Mucosa of descending colon (tissue), 3 donors: ENCODE measurements around the gene NDUFB2. TPM values are rescaled to one million over a fixed set of nuclear protein-coding genes. Genes with fewer than 3 reads are reported as not detected.

Source experiments
- ATAC-seq: fragments of 200-7000 bp; cut with Tn5 transposase; one replicate; pipeline ENCODE4 v1.9.1; 2020; ENCODE audit warnings: mild to moderate bottlenecking, moderate library complexity
- DNase-seq, 3 donors: peaks; one replicate each; pipeline ENCODE4 v3.0.0-alpha.2; 2020
- H3K36me3 ChIP-seq: fragments of 200-600 bp; one replicate; pipeline ENCODE4 v1.8.0; 2021; ENCODE audit warnings: low read depth, mild to moderate bottlenecking
- H3K4me1 ChIP-seq: fragments of 200-600 bp; one replicate; pipeline ENCODE4 v1.8.0; 2021; ENCODE audit warnings: low read depth, mild to moderate bottlenecking
- H3K4me3 ChIP-seq: fragments of 200-600 bp; one replicate; pipeline ENCODE4 v1.8.0; 2021; ENCODE audit warnings: mild to moderate bottlenecking
- H3K9me3 ChIP-seq: fragments of 200-600 bp; one replicate; pipeline ENCODE4 v1.8.0; 2021; ENCODE audit warnings: mild to moderate bottlenecking
- CTCF ChIP-seq: fragments of 200-600 bp; IDR thresholded peaks from one replicate; pipeline ENCODE4 v1.8.0; 2022; ENCODE audit warnings: antibody characterized with exemption, mild to moderate bottlenecking
- intact Hi-C, 2 donors: fragments of 100-400 bp; cut with DNase I in 1 of 2; cut with micrococcal nuclease in 1 of 2; formaldehyde crosslinking; loops; one replicate each; pipeline versions ENCODE4 v1.11.0 to v1.11.1; 2022; cut with DNase I, micrococcal nuclease
- total RNA-seq, 3 donors: library from RNA; stranded (reverse); fragmentation: NEBNext Ultra II Directional in 2 of 3; extraction: Animal tissue kit (Norgen Biotek cat#: 25700) in 2 of 3; gene quantifications; one replicate each; pipeline versions ENCODE4 v1.2.1 to v1.2.4, GENCODE V29; 2021 to 2023
- donor health status: DM: no; HTN: no; CAD: no; lungs with moderate emphysema.
- donor health status: DM: no; HTN: no; CAD: no.
- donor health status: DM: no; HTN: yes; CAD: no.

NDUFB2 gene
- total RNA-seq, 3 donors from 2014 or later: 209 to 226 (median 210) TPM

DNA sequence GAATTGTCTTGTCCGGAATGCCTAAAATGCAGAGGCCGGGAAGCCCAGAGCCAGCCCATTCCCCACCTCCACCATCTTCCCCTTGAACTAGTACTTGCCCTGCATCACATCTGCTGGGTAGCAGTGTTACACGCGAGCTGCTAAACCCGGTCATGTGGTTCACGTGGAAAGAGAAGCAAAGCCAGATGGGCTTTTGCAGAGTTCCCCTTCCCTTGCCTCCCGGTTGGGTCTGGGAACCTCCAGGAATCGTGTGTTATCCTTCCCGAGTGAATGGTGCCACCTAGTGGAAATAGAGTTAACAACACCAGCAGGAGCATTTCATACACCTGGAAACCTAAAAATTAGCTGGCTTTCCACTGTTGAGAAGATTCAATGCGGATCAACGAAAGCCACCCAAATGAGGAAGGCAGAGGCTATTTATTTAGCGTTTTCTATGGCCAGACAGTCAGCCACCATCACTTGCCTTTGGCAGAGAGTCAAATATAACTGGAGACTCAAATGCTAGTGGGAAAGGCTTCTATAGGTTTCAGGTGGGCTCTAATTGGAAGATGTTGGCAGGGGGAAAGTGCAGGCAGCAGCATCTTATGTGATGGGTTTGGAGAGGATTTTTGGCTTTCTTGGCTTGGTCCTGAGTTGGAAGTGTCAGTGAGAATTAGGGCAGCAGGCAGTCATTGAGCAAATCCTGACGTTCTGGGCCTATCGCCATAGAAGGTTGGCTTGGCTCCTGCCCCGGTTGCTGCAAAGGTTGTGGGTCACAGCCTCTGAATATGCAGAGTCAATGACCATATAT lies 43.0 kb upstream of the NDUFB2 start:
- peak in 2 of 3 donors; percentile 47 to 80 for DNase-seq
- intact Hi-C loops: loop anchor here (5.0 kb wide), 1 partner anchor 136 kb away; no protein-coding TSS in a partner anchor
- ATAC-seq: peak; percentile 75
- Histone ChIP-seq H3K9me3 (no peaks in the 10 kb centered on the region), H3K36me3 (no peaks in the 10 kb centered on the region), H3K4me1 (peaks cover 15% of the 10 kb centered on the region), H3K4me3 (no peak overlapping the region)
- TF ChIP-seq CTCF: peak; percentile 56

DNA sequence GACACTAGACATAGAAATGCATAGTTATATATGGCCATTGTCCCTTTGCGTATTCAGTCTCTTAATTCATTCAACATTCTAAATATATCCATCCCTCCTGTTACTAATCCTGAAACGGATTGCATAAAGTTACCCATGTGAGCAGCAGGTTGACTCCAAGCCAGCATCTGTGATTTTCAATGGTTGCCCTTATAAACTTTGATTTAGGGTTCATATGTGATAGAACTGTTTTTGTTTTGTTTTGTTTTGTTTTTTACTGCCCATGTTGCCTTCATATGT lies 42.5 kb upstream of the NDUFB2 start:
- Histone ChIP-seq H3K4me3 (no peak overlapping the region), H3K9me3 (no peaks in the 10 kb centered on the region), H3K4me1 (peaks cover 15% of the 10 kb centered on the region), H3K36me3 (no peaks in the 10 kb centered on the region)
- no peak for TF ChIP-seq CTCF
- no peak for ATAC-seq
- intact Hi-C loops: loop anchor here (5.0 kb wide), 1 partner anchor 137 kb away; no protein-coding TSS in a partner anchor
- DNase-seq: no peak

DNA sequence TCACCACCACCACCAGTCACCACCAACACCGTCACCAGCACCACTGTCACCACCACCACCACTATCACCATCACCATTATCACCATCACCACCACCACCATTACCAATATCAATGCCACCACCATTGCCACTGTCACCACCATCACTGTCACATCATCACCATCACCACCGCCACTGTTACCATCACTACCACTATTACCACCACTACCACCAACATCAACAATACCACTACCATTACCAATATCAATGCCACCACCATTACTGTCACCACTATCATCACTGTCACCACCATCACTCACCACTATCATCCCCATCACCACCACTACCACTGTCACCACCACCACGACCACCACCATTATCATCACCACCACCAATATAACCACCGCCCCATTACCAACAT lies 41.8 kb upstream of the NDUFB2 start:
- no peaks in the 10 kb centered on the region for H3K36me3 ChIP-seq
- ATAC-seq: no peak
- TF ChIP-seq CTCF: no peak
- intact Hi-C loops: loop anchor here (5.0 kb wide), 1 partner anchor 137 kb away; no protein-coding TSS in a partner anchor
- no peaks in the 10 kb centered on the region for H3K9me3 ChIP-seq
- H3K4me3 ChIP-seq: no peak overlapping the region
- DNase-seq: no peak
- H3K4me1 ChIP-seq: peaks cover 15% of the 10 kb centered on the region

DNA sequence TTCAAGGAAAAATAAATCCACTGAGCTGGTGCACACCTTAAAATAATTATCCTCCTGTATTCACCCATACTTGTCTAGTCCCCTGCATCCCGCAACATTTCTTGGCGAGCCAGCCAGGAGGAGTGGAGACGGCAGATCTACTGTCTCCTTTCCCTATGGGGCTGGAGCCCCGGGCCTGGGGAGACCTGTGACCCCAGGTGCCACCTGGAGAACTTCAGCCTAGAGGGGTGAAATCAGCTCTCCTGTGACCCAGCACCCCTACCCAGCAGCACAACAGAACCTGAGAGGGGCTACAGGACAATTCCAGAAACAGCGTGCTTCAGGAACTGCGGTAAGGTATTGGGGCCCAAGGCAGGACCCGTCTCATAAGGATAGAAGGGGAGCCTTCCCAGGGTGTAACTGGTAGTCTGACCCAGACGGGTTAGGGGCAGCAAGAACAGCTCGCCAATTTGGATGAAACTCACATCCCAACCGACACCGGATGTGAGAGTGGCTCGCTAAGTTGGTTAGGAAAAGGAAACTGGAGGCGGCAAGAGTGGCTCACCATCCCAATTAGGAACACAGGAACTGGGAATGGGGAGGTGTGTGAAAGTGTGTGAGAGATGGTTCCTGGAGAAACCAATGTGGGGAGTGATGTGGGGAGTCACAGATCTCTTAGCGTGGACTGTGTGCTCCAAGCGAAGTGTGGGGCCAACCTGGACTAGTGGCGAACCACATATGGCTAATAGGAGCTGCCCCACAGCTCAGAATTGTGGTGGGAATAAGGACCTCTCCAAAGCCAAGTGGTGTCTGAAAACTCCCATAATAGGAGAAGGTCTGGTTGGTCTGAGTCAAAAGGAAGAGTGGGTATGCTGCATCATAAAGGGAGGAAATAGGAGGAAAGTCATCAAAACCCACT lies 40.7 kb upstream of the NDUFB2 start:
- Histone ChIP-seq H3K36me3 (no peaks in the 10 kb centered on the region), H3K4me1 (peaks cover 15% of the 10 kb centered on the region), H3K9me3 (no peaks in the 10 kb centered on the region), H3K4me3 (no peak overlapping the region)
- TF ChIP-seq CTCF: no peak
- no peak for ATAC-seq
- DNase-seq: no peak
- intact Hi-C loops: no loop called here

DNA sequence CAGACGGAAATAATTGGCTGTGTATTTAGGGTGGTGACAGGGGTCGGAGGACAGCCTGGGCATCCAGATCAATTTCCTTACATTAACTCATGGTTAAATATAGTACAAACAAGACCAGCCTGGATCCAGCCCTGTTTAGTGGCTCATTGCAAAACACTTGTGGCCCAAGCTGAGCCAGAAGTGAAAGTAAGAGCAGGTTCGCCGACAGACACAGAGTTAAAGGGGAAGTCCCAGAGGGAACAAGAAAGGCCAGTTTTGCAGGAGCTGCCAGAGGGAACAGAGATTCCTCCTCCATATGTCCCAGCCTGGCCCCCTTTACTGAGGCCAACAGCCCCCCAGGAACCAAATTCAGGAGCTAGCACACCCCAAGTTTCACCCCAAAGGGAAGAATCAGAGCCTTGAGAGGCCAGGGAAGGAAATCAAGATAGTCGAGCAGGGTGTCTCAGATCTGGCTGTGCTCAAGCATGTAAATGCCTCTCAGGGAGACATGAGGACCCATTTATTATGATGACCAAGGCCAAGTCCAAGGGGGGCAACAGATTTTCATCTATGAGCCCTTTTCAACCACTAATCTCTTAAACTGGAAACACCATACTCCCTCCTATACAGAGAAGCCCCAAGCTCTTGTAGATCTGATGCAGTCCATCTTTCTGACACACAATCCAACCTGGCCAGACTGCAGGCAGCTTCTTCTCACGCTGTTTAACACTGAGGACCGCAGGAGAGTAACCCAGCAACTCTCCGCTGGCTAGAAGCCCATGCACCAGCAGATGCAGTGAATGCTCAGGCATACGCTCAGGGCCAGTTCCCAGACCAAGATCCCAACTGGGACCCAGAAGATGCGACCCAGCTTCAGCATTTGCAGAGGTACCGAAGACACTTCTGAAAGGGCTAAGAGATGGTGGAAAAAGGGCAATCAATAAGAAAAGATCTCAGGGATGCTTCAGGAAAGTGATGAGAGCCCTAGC lies 39.7 kb upstream of the NDUFB2 start:
- ATAC-seq: peak; percentile 93

More for the DNA sequence above, 39.7 kb upstream of the NDUFB2 start:
- no peak overlapping the region for H3K4me3 ChIP-seq
- H3K36me3 ChIP-seq: no peaks in the 10 kb centered on the region
- peaks cover 15% of the 10 kb centered on the region for H3K4me1 ChIP-seq
- peak in 2 of 3 donors; percentile 74 to 89 for DNase-seq
- no peaks in the 10 kb centered on the region for H3K9me3 ChIP-seq
- intact Hi-C loops: no loop called here
- no peak for TF ChIP-seq CTCF
